Omental fat pad (tissue), 4 donors: ENCODE measurements around the gene FLT3LG. TPM values are rescaled to one million over a fixed set of nuclear protein-coding genes. Genes with fewer than 3 reads are reported as not detected.

ENCODE experiments used
- ATAC-seq: fragments of 150-250 bp; one replicate; pipeline ENCODE4 v1.9.1; 2016; ENCODE audit warnings: mild to moderate bottlenecking, moderate library complexity; ENCODE audit not compliant: low FRiP score
- DNase-seq: peaks from one replicate; pipeline ENCODE4 v3.0.0-alpha.2; 2019; ENCODE audit warnings: low spot score
- total RNA-seq, 4 donors: library from RNA; depleted of rRNA; stranded (reverse); fragments of >200 nt; gene quantifications; one replicate each; pipeline ENCODE4 v1.1.0, GENCODE V29; 2016
- TF ChIP-seq, protein P1 (sequence below), 3 donors: fragments of 450-650 bp; IDR thresholded peaks; one replicate each; pipeline ENCODE4 v1.5.1; 2016 to 2017; ENCODE audit warnings: antibody characterized with exemption in 3 of 3, mild to moderate bottlenecking in 3 of 3, moderate library complexity in 2 of 3

FLT3LG gene
- total RNA-seq, 4 donors from 2014 or later = 2.3 to 11.2 (median 2.6) TPM

DNA sequence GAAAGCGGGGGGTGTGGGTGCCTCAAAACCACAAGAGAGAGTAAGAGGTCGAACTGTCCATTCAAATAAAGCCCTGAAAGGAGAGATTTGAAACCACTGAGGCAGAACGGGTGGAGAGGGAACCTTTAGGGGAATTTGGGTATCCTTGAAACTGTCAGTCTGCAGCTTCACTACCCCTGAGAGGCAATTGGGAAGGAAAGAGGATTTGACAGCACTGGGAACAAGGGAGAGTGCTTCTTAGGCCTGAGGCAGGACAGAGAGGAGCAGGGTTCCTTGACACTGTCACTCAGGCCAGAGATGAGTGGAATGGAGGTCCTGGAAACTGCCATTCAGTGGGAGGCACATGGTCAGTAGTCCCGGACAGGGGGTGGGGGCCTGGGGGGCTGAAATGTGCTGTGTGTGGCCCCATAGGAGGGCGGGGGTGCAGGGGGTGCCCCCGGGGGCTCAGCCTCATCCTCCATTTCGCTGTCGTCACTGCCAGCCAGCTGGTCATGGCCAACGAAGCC lies 43.8 kb upstream of the FLT3LG start:
- ATAC-seq = no peak
- TF ChIP-seq, protein P1, sequence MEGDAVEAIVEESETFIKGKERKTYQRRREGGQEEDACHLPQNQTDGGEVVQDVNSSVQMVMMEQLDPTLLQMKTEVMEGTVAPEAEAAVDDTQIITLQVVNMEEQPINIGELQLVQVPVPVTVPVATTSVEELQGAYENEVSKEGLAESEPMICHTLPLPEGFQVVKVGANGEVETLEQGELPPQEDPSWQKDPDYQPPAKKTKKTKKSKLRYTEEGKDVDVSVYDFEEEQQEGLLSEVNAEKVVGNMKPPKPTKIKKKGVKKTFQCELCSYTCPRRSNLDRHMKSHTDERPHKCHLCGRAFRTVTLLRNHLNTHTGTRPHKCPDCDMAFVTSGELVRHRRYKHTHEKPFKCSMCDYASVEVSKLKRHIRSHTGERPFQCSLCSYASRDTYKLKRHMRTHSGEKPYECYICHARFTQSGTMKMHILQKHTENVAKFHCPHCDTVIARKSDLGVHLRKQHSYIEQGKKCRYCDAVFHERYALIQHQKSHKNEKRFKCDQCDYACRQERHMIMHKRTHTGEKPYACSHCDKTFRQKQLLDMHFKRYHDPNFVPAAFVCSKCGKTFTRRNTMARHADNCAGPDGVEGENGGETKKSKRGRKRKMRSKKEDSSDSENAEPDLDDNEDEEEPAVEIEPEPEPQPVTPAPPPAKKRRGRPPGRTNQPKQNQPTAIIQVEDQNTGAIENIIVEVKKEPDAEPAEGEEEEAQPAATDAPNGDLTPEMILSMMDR (IDR thresholded peaks at IDR 0.05) = no peak

DNA sequence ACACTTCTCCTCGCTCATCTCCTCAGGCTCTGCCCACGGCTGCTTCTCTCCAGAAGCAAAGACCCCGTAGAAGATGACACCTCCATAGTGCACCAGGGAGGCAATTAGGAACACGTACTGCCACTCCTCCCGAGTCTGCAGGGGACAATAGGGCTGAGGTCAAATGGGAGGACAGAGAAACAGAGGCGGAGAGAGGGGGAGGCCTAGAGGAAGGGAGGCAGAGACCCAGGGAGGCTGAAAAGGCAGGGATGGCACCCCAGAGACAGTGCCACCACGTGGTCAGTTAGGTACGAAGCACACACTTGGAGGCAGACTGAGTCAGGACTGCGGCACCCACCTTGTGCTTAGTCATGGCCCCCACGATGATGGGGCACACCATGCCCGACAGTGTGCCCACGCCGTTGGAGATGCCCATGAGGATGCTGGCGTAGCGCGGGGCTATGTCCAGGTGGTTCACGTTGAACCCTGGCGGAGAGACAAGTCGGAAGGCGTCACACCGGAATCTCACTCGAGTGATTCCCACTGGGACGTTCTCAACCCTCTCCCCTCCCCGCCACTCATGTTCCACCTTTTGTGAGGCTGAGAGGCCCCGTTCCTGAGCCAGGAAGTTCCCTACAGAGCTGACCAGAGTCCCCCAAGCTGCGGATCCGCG lies 43.2 kb upstream of the FLT3LG start:
- ATAC-seq (no peak), DNase-seq (no peak)
- TF ChIP-seq, protein P1 (IDR thresholded peaks at IDR 0.05) = no peak

More for the DNA sequence above, 43.8 kb upstream of the FLT3LG start:
- DNase-seq = no peak

DNA sequence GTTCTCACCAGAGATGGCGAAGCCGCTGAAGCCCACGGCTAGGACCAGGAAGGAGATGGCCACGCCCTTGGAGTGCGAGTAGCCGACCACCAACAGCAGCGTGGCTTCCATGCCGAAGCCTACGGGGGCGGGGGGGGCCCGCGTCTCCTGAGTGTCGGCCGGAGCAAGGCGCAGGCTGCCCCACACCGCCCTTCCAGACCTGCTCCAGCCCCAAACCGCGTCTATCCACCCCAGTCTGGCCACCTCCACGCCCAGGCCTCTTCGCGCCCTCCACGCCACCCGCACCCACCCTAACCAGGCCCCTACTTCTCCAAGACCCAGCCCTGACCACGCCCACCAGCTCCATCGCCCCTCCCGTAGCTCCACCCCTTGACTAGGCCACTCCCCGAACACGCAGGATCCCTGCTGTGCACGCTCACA lies 42.7 kb upstream of the FLT3LG start:
- ATAC-seq (no peak), DNase-seq (no peak)
- TF ChIP-seq, protein P1 (IDR thresholded peaks at IDR 0.05) = no peak

DNA sequence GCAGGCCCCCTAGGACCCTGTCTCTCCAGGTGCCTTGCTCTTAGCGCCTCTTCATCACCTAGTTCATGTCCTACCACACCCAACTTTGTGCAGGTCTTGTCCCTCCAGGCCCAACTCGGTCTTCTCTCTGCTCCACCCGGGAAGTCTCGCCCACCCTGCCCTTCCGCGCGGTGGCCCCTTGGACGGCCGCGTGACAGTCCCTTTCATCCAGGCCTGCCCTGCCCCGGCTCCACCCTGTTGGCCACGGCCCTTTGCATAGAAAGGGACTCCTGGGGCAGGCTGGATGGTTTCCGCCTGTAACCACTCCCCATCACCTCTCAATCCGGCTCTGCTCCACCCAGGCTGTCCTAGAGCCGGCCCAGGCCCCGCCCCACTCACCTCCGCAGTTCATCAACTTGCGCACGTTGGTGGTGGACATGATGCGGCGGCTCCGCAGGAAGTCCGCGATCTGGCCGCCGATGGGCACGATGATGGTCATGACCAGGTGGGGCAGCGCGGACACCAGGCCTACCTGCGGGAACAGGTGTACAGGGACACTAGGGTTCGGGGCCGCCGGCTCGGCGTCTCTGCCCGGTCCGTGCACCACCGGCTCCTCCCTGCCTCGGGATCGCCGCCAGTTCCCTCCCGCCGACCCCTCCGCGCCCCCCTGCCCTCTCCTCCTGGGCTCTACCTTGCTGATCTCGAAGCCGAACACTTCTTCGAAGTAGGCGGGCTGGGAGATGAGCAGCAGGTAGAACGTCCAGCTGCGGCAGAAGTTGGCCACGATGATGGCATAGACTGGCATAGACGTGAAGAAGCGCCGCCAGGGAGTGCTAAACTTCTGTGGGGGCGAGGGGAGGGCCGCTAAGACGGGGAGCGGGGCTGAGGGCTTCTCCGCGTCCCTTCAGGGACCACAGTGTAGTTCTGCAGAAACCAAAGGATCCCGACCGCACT lies 41.6 kb upstream of the FLT3LG start:
- no peak for ATAC-seq
- TF ChIP-seq, protein P1 (IDR thresholded peaks at IDR 0.05) = no peak
- DNase-seq = no peak

DNA sequence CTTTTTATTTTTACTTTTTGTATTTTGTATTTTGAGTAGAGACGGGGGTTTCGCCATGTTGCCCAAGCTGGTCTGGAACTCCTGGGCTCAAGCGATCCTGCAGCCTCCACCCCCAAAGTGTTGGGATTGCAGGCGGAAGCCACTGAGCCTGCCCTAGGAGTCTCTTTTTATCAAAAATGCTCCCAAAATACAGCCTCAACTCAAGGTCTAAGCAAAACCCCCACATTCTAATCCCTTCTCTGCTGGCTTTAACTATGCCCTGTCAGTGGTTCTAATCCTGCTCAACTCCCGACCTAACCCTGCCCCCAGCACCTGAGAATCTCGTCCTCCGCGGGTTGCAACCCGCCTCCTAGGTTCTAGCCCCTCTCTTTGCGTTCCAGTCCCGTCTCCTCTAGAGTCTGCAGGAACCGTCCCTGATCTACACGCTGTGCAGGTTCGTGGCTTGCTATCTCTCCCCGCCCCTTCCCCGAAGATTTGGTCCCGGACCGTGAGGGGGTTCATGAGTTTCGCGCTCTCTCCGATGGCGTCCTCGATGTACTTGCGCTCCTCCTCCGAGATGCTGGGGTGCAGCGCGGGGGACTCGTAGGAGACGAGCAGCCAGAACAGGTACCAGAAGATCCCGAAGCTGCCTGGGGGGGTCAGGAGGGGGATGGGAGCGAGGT lies 40.6 kb upstream of the FLT3LG start:
- DNase-seq (no peak), ATAC-seq (no peak)
- TF ChIP-seq, protein P1 (IDR thresholded peaks at IDR 0.05) = no peak

DNA sequence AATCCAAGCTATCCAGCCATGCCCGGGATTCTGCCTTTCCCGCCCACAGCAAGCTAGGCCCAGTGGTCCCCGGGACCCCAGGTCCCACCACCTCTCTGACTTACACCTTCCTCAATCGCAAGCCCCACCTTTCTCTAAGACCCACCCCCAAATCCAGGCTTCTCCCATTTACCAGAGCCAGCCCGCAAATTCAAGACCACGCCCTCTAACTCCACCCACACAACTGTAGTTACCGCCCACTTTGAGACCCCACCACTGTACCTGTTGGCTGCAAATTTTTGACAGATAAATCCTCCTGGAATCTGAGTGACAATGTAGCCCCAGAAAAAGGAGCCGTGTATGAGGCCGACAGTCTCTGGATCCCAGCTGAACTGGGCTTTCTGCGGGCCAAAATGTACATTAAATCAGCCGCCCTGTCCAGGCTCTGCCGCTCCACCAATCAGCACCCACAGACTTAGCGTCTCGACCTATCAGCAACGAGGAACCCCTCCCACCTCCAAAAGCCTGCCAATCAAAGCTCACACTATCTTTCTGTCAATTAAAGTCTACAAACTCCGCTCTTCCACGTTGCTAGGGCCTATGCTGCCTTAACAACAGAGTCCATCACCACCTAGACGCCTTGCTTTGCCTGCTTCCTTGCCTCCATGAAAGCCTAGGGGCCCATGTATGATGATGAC lies 39.0 kb upstream of the FLT3LG start:
- DNase-seq (no peak), ATAC-seq (no peak)
- TF ChIP-seq, protein P1 (IDR thresholded peaks at IDR 0.05) = no peak
